GM23248 (cell line): ENCODE measurements around the gene JKAMP. TPM values are rescaled to one million over a fixed set of nuclear protein-coding genes. Genes with fewer than 3 reads are reported as not detected.
A peak's percentile ranks its signal among the peaks of the same experiment; 100 is the strongest.

Experiments used
- DNase-seq: peaks from one replicate; pipeline ENCODE4 v3.0.0-alpha.2; 2015
- H2AFZ ChIP-seq: fragments of 200-600 bp; sonication (generic); 2 replicates; pipeline ENCODE4 v1.6.1; 2016; ENCODE audit warnings: antibody characterized with exemption
- H3F3A ChIP-seq: fragments of 200-600 bp; sonication (generic); 2 replicates; pipeline ENCODE4 v1.6.1; 2016; ENCODE audit warnings: mild to moderate bottlenecking, antibody characterized with exemption, mixed run types; ENCODE audit not compliant: insufficient read depth
- H3K27ac ChIP-seq: fragments of 200-600 bp; sonication (generic); 2 replicates; pipeline ENCODE4 v1.5.1; 2016; ENCODE audit warnings: mild to moderate bottlenecking
- H3K27me3 ChIP-seq: fragments of 200-600 bp; sonication (generic); replicated peaks from 2 replicates; pipeline ENCODE4 v1.6.1; 2016; ENCODE audit warnings: mild to moderate bottlenecking; ENCODE audit not compliant: insufficient read depth
- H3K36me3 ChIP-seq: fragments of 200-600 bp; sonication (generic); 2 replicates; pipeline ENCODE4 v1.6.1; 2016; ENCODE audit warnings: low read depth, mild to moderate bottlenecking
- H3K4me1 ChIP-seq: fragments of 200-600 bp; sonication (generic); 2 replicates; pipeline ENCODE4 v1.6.1; 2016; ENCODE audit warnings: mild to moderate bottlenecking; ENCODE audit not compliant: insufficient read depth
- H3K4me2 ChIP-seq: fragments of 200-600 bp; sonication (generic); one replicate; pipeline ENCODE4 v1.6.1; 2016; ENCODE audit warnings: mild to moderate bottlenecking; ENCODE audit not compliant: unreplicated experiment
- H3K4me3 ChIP-seq: fragments of 200-600 bp; sonication (generic); 2 replicates; pipeline ENCODE4 v1.5.1; 2016; ENCODE audit warnings: mild to moderate bottlenecking
- H3K79me2 ChIP-seq: fragments of 200-600 bp; sonication (generic); 2 replicates; pipeline ENCODE4 v1.6.1; 2016; ENCODE audit warnings: mild to moderate bottlenecking; ENCODE audit not compliant: insufficient read depth
- H3K9ac ChIP-seq: fragments of 200-600 bp; sonication (generic); 2 replicates; pipeline ENCODE4 v1.6.1; 2016; ENCODE audit warnings: mild to moderate bottlenecking
- H3K9me2 ChIP-seq: fragments of 200-600 bp; sonication (generic); 2 replicates; pipeline ENCODE4 v1.6.1; 2016; ENCODE audit warnings: mixed run types, mild to moderate bottlenecking, moderate library complexity; ENCODE audit not compliant: insufficient read depth
- H3K9me3 ChIP-seq: fragments of 200-600 bp; sonication (generic); one replicate; pipeline ENCODE4 v1.6.1; 2017; ENCODE audit warnings: low read depth
- H4K20me1 ChIP-seq: fragments of 200-600 bp; sonication (generic); 2 replicates; pipeline ENCODE4 v1.6.0; 2016; ENCODE audit not compliant: insufficient read depth
- EZH2 ChIP-seq: fragments of 200-600 bp; sonication (generic); IDR thresholded peaks from 2 replicates; pipeline ENCODE4 v1.6.1; 2018; ENCODE audit warnings: antibody characterized with exemption, mild to moderate bottlenecking; ENCODE audit not compliant: insufficient read depth, poor library complexity, severe bottlenecking
- EZH2phosphoT487 ChIP-seq: fragments of 200-600 bp; sonication (generic); IDR thresholded peaks from 2 replicates; pipeline ENCODE4 v1.6.1; 2018; ENCODE audit warnings: antibody characterized with exemption, moderate library complexity, mild to moderate bottlenecking, low read depth; ENCODE audit not compliant: insufficient read depth
- WGBS, 2 experiments: methylation state at CpG; one replicate each; pipeline ENCODE4 v1.1.6; 2015 to 2017; ENCODE audit warnings: low lambda C conversion rate in 2 of 2, low coverage in 1 of 2; ENCODE audit errors: missing lambda C conversion rate in 2 of 2; 5-methylcytosine and 5-hydroxymethylcytosine counted together
- in situ Hi-C: fragments of 300-500 bp; cut with MboI; formaldehyde crosslinking; loops from 2 replicates; pipeline ENCODE4 v1.15.0; 2020
- polyA plus RNA-seq: library from polyadenylated mRNA; unstranded; fragments of >200 nt; fragmentation: Nextera tagmentation; extraction: Ambion mirVana; gene quantifications from 2 replicates; pipeline ENCODE4 v1.2.1, GENCODE V29; 2016
- total RNA-seq: library from RNA; depleted of rRNA; stranded (reverse); fragments of >200 nt; shearing (Covaris generic); gene quantifications from 2 replicates; pipeline ENCODE4 v1.2.3, GENCODE V29; 2014

Gene JKAMP
- total and polyA plus RNA-seq, 2 experiments from 2014 or later = 93.4 to 120 TPM

DNA sequence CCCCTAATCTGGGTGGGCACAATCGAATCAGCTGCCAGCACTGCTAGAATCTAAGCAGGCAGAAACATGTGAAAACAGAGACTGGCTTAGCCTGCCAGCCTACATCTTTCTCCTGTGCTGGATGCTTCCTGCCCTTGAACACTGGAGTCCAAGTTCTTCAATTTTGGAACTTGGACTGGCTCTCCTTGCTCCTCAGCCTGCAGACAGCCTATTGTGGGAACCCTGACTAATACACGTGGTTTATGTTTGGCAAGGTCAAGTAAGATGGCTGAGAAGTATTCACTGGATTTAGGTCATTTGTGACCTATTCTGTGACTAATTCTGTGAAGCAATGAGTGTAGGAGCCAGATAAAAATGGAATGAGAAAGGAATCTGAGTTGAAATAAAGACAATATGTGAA is 30.2 kb upstream of the JKAMP start:
- Histone ChIP-seq H3K9me2 (no peaks in the 10 kb centered on the region), H3K9ac (peak overlapping the region; percentile 58), H3K27ac (peak overlapping the region; percentile 87), H3K4me2 (peak overlapping the region; percentile 75), H4K20me1 (no peaks in the 10 kb centered on the region), H3K79me2 (no peaks in the 10 kb centered on the region), H3K4me1 (peaks cover 41% of the 10 kb centered on the region), H3K9me3 (no peaks in the 10 kb centered on the region), H3K27me3 (no peaks in the 10 kb centered on the region), H3F3A (peaks cover 49% of the 10 kb centered on the region), H3K4me3 (0 out of 2 replicates have a peak overlapping the region, but pooled peaks have one; percentile 33), H2AFZ (no peak overlapping the region), H3K36me3 (peaks cover 28% of the 10 kb centered on the region)
- WGBS, 2 experiments = 17% methylated on average over 2 of the region's 2 CpGs
- peak; percentile 96 for DNase-seq
- in situ Hi-C loops = no loop called here
- no peak for TF ChIP-seq EZH2phosphoT487
- TF ChIP-seq EZH2 = no peak

DNA sequence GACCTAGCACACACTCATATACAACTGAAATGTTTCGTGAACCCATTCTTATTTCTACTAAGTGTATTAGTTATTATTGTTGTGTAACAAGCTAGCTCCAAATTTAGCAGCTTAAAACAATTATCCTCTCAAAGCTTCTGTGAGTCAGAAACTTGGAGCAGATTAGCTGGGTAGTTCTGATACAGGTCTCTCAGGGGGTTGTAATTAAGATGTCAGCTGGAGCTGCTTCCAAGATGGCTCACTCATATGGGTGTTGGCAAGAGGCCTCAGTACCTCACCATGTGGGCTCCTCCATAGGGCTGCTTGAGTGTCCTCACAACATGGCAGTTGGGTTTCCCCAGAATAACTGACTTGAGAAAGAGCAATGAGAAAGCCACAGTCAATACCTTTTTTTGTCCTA is 28.9 kb upstream of the JKAMP start:
- Histone ChIP-seq H3K9ac (peak overlapping the region; percentile 58; the same call in 1 of the 2 replicates), H3K27me3 (no peaks in the 10 kb centered on the region), H2AFZ (no peak overlapping the region), H3K4me1 (peaks cover 41% of the 10 kb centered on the region), H4K20me1 (no peaks in the 10 kb centered on the region), H3K9me2 (no peaks in the 10 kb centered on the region), H3K4me2 (peak overlapping the region; percentile 75), H3K9me3 (no peaks in the 10 kb centered on the region), H3K36me3 (peaks cover 31% of the 10 kb centered on the region), H3K4me3 (no peak overlapping the region), H3F3A (peaks cover 49% of the 10 kb centered on the region), H3K27ac (peak overlapping the region; percentile 87), H3K79me2 (no peaks in the 10 kb centered on the region)
- in situ Hi-C loops = no loop called here
- peak; percentile 79 for DNase-seq
- TF ChIP-seq EZH2phosphoT487 = no peak
- TF ChIP-seq EZH2 = no peak
- 24 to 35% methylated on average over 1 of the region's 1 CpG for WGBS, 2 experiments

DNA sequence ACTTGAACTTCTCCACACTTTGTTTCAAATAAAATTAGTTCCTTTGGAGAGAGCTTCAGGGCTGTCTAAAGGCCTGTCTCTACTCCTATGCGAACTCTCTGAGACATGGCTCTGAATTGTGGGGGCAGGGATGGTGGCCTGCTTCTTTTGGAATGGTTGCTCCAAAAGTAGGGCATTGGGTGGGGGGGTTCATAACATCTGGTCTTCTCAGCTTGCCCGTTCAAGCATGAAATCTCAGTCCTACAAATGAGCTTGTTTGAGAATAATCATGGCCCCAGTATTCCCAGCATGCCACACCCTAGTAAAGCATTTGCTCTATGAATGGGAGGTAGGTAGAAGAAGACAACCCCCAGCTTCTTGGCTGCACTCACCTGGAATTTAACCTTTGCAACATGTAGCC is 25.8 kb upstream of the JKAMP start:
- Histone ChIP-seq H4K20me1 (no peaks in the 10 kb centered on the region), H3K4me3 (no peak overlapping the region), H3K27ac (no peak overlapping the region), H3K9me3 (no peaks in the 10 kb centered on the region), H3K9me2 (no peaks in the 10 kb centered on the region), H2AFZ (no peak overlapping the region), H3K4me2 (no peak overlapping the region), H3K9ac (no peak overlapping the region), H3K36me3 (peaks cover 35% of the 10 kb centered on the region), H3K79me2 (peaks cover 11% of the 10 kb centered on the region; the same call in 1 of the 2 replicates), H3K27me3 (no peaks in the 10 kb centered on the region), H3K4me1 (peaks cover 23% of the 10 kb centered on the region), H3F3A (peaks cover 46% of the 10 kb centered on the region)
- whole genome bisulfite sequencing, 2 experiments = 82 to 97% methylated on average over 2 of the region's 2 CpGs
- in situ Hi-C loops = no loop called here
- DNase-seq = no peak
- TF ChIP-seq EZH2phosphoT487 (no peak), EZH2 (no peak)

DNA sequence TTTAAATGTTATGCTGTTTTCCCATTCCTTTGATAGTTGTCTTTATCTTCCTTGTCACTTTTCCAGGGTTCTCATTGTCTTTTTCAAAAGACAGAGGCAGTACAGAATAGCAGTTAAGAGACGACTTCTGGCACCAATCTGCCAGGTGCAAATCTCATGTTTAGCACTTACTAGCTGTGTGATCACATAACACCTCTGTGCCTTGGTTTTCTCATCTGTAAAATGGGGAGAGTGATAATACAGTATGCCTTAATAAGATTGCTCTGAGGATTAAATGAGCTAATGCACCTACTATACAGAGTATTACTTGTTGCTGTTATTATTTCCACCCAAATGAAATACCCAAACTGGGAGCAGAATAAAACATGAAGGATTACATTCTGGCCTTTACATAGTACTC is 23.9 kb upstream of the JKAMP start:
- peaks cover 31% of the 10 kb centered on the region for H3F3A ChIP-seq
- TF ChIP-seq EZH2phosphoT487 (no peak), EZH2 (no peak)
- peaks cover 7% of the 10 kb centered on the region for H3K4me1 ChIP-seq
- in situ Hi-C loops = no loop called here
- no peak for DNase-seq
- no peaks in the 10 kb centered on the region for H3K9me2 ChIP-seq
- no peak overlapping the region for H3K4me3 ChIP-seq
- H3K9me3 ChIP-seq = no peaks in the 10 kb centered on the region
- H3K4me2 ChIP-seq = no peak overlapping the region
- peaks cover 35% of the 10 kb centered on the region for H3K36me3 ChIP-seq
- H3K9ac ChIP-seq = no peak overlapping the region
- no peak overlapping the region for H3K27ac ChIP-seq
- H2AFZ ChIP-seq = no peak overlapping the region
- no peaks in the 10 kb centered on the region for H4K20me1 ChIP-seq
- 93 to 100% methylated on average over 1 of the region's 1 CpG for WGBS, 2 experiments
- no peaks in the 10 kb centered on the region for H3K27me3 ChIP-seq
- H3K79me2 ChIP-seq = peaks cover 11% of the 10 kb centered on the region; the same call in 1 of the 2 replicates

DNA sequence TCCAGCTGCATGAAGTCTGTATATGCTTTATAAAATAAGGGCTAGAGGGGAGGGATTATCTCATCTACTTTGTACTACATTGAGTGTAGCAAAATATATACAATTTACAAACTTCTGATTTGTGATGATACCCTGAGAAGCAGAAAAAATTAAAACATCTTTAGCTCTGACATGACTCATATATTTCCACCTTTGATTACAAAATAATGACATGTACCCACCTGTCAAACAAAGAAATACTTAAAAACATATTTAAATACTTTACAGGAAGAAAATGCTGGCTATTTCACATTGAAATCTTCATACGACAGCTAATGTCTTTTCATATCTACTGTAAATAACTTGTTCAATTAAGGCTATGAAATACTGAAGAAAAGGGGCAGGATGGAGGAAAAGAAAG is 22.4 kb upstream of the JKAMP start:
- no peaks in the 10 kb centered on the region for H3K27me3 ChIP-seq
- peaks cover 24% of the 10 kb centered on the region for H3K36me3 ChIP-seq
- H3K27ac ChIP-seq = no peak overlapping the region
- in situ Hi-C loops = no loop called here
- H3K79me2 ChIP-seq = peaks cover 11% of the 10 kb centered on the region; the same call in 1 of the 2 replicates
- H3K4me2 ChIP-seq = no peak overlapping the region
- no peak overlapping the region for H2AFZ ChIP-seq
- peaks cover 31% of the 10 kb centered on the region for H3F3A ChIP-seq
- WGBS, 2 experiments = 97 to 98% methylated on average over 1 of the region's 1 CpG
- no peaks in the 10 kb centered on the region for H3K4me1 ChIP-seq
- H4K20me1 ChIP-seq = no peaks in the 10 kb centered on the region
- no peaks in the 10 kb centered on the region for H3K9me3 ChIP-seq
- no peak for DNase-seq
- H3K9ac ChIP-seq = no peak overlapping the region
- H3K9me2 ChIP-seq = no peaks in the 10 kb centered on the region
- TF ChIP-seq EZH2 = no peak
- no peak for TF ChIP-seq EZH2phosphoT487
- no peak overlapping the region for H3K4me3 ChIP-seq
